HUES64 (cell line): Measurements from ENCODE around the gene MYO1E.
A peak's percentile ranks its signal among the peaks of the same experiment; 100 is the strongest.

Experiments
- H3K27ac ChIP-seq: 2 replicates; pipeline ENCODE4 v1.7.0; 2013; ENCODE audit warnings: low read depth, low read length, inconsistent platforms
- H3K27me3 ChIP-seq: 2 replicates; pipeline ENCODE4 v1.6.1; 2013; ENCODE audit warnings: mild to moderate bottlenecking, low read length; ENCODE audit not compliant: insufficient read depth
- H3K36me3 ChIP-seq: 2 replicates; pipeline ENCODE4 v1.6.1; 2013; ENCODE audit warnings: mild to moderate bottlenecking, low read length; ENCODE audit not compliant: insufficient read depth
- H3K4me1 ChIP-seq: 2 replicates; pipeline ENCODE4 v1.6.1; 2013; ENCODE audit warnings: mild to moderate bottlenecking, low read length, moderate library complexity; ENCODE audit not compliant: insufficient read depth
- H3K4me3 ChIP-seq: 2 replicates; pipeline ENCODE4 v1.5.1; 2013; ENCODE audit warnings: mild to moderate bottlenecking, low read length, moderate library complexity
- H3K9ac ChIP-seq: 2 replicates; pipeline ENCODE4 v1.6.1; 2013; ENCODE audit warnings: mild to moderate bottlenecking, low read depth, low read length
- H3K9me3 ChIP-seq: 2 replicates; pipeline ENCODE4 v1.6.1; 2013; ENCODE audit warnings: low read depth, low read length; ENCODE audit not compliant: insufficient read depth
- WGBS: fragments of 150-250, 120-280 bp; methylation state at CpG from one replicate; pipeline ENCODE4 v1.1.7; 2013; ENCODE audit warnings: missing lambda C conversion rate; 5-methylcytosine and 5-hydroxymethylcytosine counted together

MYO1E gene

GRCh38 chr15:59242649-59243048, 130.0 kb downstream of the MYO1E start:
- Histone ChIP-seq H3K27me3 (no peaks in the 10 kb centered on the region), H3K9me3 (no peaks in the 10 kb centered on the region), H3K27ac (no peak overlapping the region), H3K9ac (no peak overlapping the region), H3K36me3 (peaks cover 7% of the 10 kb centered on the region), H3K4me1 (peaks cover 6% of the 10 kb centered on the region; the same call in 1 of the 2 replicates), H3K4me3 (no peak overlapping the region)
- WGBS: 92% methylated on average over 2 of the region's 2 CpGs

GRCh38 chr15:59240036-59240435, 132.6 kb downstream of the MYO1E start:
- H3K9ac ChIP-seq: no peak overlapping the region
- H3K36me3 ChIP-seq: peaks cover 7% of the 10 kb centered on the region
- no peaks in the 10 kb centered on the region for H3K27me3 ChIP-seq
- no peak overlapping the region for H3K27ac ChIP-seq
- WGBS: 94% methylated on average over 5 of the region's 5 CpGs
- H3K4me1 ChIP-seq: peaks cover 18% of the 10 kb centered on the region
- H3K4me3 ChIP-seq: no peak overlapping the region
- no peaks in the 10 kb centered on the region for H3K9me3 ChIP-seq

DNA sequence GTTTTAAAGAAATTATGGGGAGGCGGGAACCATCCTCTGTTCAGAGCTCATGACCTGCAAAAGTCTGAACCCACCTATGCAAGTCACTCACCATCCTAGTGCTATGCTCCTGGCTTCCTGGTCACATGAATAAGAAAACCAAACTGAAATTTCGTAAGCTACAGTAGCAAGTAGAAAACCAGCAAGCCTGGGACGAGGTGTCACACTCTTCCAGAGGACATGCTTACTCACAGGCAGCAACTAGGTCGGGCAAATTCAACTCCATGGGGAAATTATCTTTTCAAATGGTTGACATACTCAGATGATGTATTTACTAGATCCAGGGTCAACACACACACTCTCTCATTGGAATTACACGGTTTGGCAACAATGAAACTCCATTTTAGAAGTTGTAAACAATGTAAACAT, 134.7 kb downstream of the MYO1E start:
- Histone ChIP-seq H3K27ac (no peak overlapping the region), H3K9me3 (no peaks in the 10 kb centered on the region), H3K4me1 (peaks cover 18% of the 10 kb centered on the region), H3K27me3 (no peaks in the 10 kb centered on the region), H3K9ac (no peak overlapping the region), H3K36me3 (0 out of 2 replicates have a peak, but pooled peaks cover 7% of the 10 kb centered on the region), H3K4me3 (no peak overlapping the region)
- WGBS: 84% methylated on average over 5 of the region's 5 CpGs

DNA sequence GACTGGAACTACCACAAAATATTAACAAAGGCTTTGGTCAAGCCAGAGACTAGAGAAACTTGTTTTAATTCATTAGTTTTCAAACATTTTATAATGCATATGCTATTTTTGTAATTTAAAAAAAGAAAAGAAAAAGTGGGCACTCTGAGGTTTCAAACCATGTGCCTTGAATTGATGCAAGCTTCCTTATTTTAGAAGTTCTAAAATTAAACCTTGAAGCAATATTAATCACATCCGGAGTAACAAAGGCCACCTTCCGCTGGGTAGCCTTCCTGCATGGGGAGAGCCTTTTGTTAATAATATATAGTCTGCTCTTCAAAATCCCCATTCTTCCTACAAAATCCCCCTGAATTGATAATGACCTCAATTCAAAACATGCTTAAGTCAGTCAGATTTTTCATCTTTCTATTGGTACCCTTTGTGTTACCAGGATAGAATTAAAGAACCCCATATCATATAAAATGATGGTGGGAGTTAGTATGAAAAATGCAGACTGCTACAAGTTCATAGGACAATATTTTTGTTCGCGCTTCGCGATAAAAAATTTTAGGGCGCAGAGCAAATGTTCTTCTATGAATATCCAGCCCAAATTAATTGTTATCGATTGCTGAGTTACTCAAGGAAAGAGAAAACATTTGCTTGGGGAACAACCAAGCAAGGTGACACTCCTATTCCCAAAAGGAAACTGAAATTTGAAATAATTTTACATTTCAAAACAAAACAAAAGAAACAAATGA, 135.4 kb downstream of the MYO1E start:
- Histone ChIP-seq H3K36me3 (0 out of 2 replicates have a peak, but pooled peaks cover 1% of the 10 kb centered on the region), H3K4me1 (peaks cover 18% of the 10 kb centered on the region), H3K4me3 (no peak overlapping the region), H3K27me3 (no peaks in the 10 kb centered on the region), H3K9ac (no peak overlapping the region), H3K27ac (0 out of 2 replicates have a peak overlapping the region, but pooled peaks have one; percentile 18), H3K9me3 (no peaks in the 10 kb centered on the region)
- 96% methylated on average over 7 of the region's 8 CpGs for WGBS

- Histone ChIP-seq H3K9ac (no peak overlapping the region), H3K27ac (no peak overlapping the region), H3K4me1 (peaks cover 18% of the 10 kb centered on the region), H3K27me3 (no peaks in the 10 kb centered on the region), H3K9me3 (no peaks in the 10 kb centered on the region), H3K36me3 (peaks cover 3% of the 10 kb centered on the region; the same call in 1 of the 2 replicates), H3K4me3 (no peak overlapping the region)
- 82% methylated on average over 1 of the region's 1 CpG for WGBS
Observed at GRCh38 chr15:59236394-59236793, 136.3 kb downstream of the MYO1E start.

GRCh38 chr15:59232476-59232875, 140.2 kb downstream of the MYO1E start:
- Histone ChIP-seq H3K36me3 (peaks cover 5% of the 10 kb centered on the region; the same call in 1 of the 2 replicates), H3K4me3 (no peak overlapping the region), H3K9me3 (no peaks in the 10 kb centered on the region), H3K27me3 (no peaks in the 10 kb centered on the region), H3K9ac (no peak overlapping the region), H3K4me1 (peaks cover 10% of the 10 kb centered on the region), H3K27ac (no peak overlapping the region)
- 100% methylated on average over 1 of the region's 1 CpG for WGBS

DNA sequence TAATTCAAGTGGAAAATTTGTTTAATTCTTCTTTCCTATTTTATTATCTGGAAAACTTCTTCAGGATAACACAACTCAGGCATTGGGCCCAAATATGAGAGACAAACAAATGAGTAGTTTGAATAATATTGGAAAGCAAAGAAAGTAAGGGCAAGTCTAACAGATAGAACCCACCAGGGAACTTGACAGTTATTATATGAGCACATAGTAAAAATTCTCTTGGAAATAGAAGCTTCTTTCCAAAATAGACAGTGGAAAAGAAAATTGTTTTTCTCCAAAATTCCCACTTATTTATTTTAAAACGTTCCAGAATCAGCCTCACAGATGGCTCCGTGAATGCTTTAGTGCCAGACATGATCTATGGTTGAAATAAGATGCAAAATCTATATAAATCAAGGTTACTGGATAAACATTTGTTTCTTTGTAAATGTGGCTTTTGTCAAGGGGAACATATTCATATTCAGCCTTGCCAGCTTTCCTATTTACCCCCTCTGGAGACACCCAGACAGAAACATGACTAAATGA, 142.1 kb downstream of the MYO1E start:
- H3K36me3 ChIP-seq: peaks cover 16% of the 10 kb centered on the region; the same call in 1 of the 2 replicates
- H3K4me3 ChIP-seq: no peak overlapping the region
- no peak overlapping the region for H3K27ac ChIP-seq
- no peaks in the 10 kb centered on the region for H3K9me3 ChIP-seq
- WGBS: 100% methylated on average over 2 of the region's 2 CpGs
- no peaks in the 10 kb centered on the region for H3K27me3 ChIP-seq
- H3K9ac ChIP-seq: no peak overlapping the region
- no peaks in the 10 kb centered on the region for H3K4me1 ChIP-seq

- no peaks in the 10 kb centered on the region for H3K9me3 ChIP-seq
- no peaks in the 10 kb centered on the region for H3K4me1 ChIP-seq
- H3K36me3 ChIP-seq: peaks cover 26% of the 10 kb centered on the region; the same call in 1 of the 2 replicates
Observed at GRCh38 chr15:59229453-59229852, 143.2 kb downstream of the MYO1E start.

DNA sequence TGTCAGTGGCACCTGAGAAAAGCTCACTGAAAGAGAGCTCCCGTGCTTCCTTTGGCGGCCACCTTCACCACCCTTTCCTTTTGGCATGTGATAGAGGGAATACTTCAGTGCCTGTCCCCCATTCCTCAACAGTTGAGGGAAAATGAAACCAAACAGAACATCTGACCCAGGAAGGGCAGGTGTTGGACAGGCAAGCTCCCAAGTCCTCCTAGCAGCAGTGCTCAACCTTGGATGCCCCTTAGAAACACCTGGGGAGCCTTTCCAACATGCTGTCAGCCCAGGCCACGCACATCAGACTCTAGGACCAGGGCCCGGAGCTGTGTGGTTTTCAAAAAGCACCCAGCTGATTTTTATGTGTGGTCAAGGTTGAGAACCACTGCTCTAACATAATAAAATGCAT, 143.7 kb downstream of the MYO1E start:
- Histone ChIP-seq H3K4me3 (no peak overlapping the region), H3K27me3 (no peaks in the 10 kb centered on the region), H3K36me3 (peaks cover 30% of the 10 kb centered on the region; the same call in 1 of the 2 replicates), H3K27ac (no peak overlapping the region), H3K9ac (no peak overlapping the region), H3K9me3 (no peaks in the 10 kb centered on the region), H3K4me1 (no peaks in the 10 kb centered on the region)
- WGBS: 91% methylated on average over 4 of the region's 4 CpGs

More at GRCh38 chr15:59229453-59229852, 143.2 kb downstream of the MYO1E start:
- H3K27ac ChIP-seq: no peak overlapping the region
- no peaks in the 10 kb centered on the region for H3K27me3 ChIP-seq
- no peak overlapping the region for H3K4me3 ChIP-seq
- no peak overlapping the region for H3K9ac ChIP-seq
- 76% methylated on average over 2 of the region's 3 CpGs for WGBS

DNA sequence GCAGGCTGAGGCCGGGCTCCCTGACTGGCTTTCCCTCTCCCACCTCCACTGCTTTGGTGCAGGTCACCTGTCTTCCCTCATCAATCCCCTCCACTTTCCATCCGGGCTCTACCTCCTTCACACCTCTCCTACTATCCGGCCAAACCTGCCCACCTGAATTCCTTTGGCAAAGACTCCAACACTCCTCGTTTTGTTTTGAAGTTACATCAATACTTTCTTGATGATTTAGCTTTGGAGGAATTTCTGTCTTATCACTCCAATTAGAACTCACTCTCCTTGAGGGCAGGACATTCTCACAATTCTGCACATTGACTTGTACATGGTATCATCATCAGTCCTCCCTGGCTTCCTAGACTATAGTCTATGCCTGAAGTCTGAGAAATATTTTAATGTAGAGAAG, 145.7 kb downstream of the MYO1E start:
- Histone ChIP-seq H3K36me3 (peaks cover 49% of the 10 kb centered on the region), H3K27ac (no peak overlapping the region), H3K4me1 (no peaks in the 10 kb centered on the region), H3K9ac (no peak overlapping the region), H3K27me3 (no peaks in the 10 kb centered on the region), H3K4me3 (no peak overlapping the region), H3K9me3 (no peaks in the 10 kb centered on the region)
- 92% methylated on average over 4 of the region's 4 CpGs for WGBS

GRCh38 chr15:59224474-59224873, 148.2 kb downstream of the MYO1E start:
- no peak overlapping the region for H3K27ac ChIP-seq
- no peaks in the 10 kb centered on the region for H3K9me3 ChIP-seq
- no peak overlapping the region for H3K9ac ChIP-seq
- H3K4me1 ChIP-seq: no peaks in the 10 kb centered on the region
- 94% methylated on average over 7 of the region's 7 CpGs for WGBS
- H3K4me3 ChIP-seq: no peak overlapping the region
- H3K36me3 ChIP-seq: peaks cover 65% of the 10 kb centered on the region
- no peaks in the 10 kb centered on the region for H3K27me3 ChIP-seq
